GM23338 (cell line): ENCODE measurements around the gene RPA3. TPM values are rescaled to one million over a fixed set of nuclear protein-coding genes. Genes with fewer than 3 reads are reported as not detected.

Experiments
- ATAC-seq: fragments of 200-7000 bp; cut with Tn5 transposase; 3 replicates; pipeline ENCODE4 v1.9.1; 2020
- DNase-seq: peaks from one replicate; pipeline ENCODE4 v3.0.0-alpha.2; 2015; ENCODE audit warnings: low spot score
- H2AFZ ChIP-seq: fragments of 200-600 bp; sonication (generic); 2 replicates; pipeline ENCODE4 v1.8.0; 2016; ENCODE audit warnings: antibody characterized with exemption, mild to moderate bottlenecking, moderate library complexity
- H3F3A ChIP-seq: fragments of 200-600 bp; sonication (generic); replicated peaks from 2 replicates; pipeline ENCODE4 v1.8.0; 2017; ENCODE audit warnings: antibody characterized with exemption, mixed run types, low read depth
- H3K27ac ChIP-seq: fragments of 200-600 bp; sonication (generic); 2 replicates; pipeline ENCODE4 v1.6.1; 2016; ENCODE audit warnings: low read depth
- H3K27me3 ChIP-seq: fragments of 200-600 bp; sonication (generic); 2 replicates; pipeline ENCODE4 v1.8.0; 2016; ENCODE audit warnings: mild to moderate bottlenecking, mixed run types, moderate library complexity; ENCODE audit not compliant: insufficient read depth
- H3K36me3 ChIP-seq: fragments of 200-600 bp; sonication (generic); 2 replicates; pipeline ENCODE4 v1.8.0; 2016; ENCODE audit warnings: mild to moderate bottlenecking; ENCODE audit not compliant: insufficient read depth
- H3K4me1 ChIP-seq: fragments of 200-600 bp; sonication (generic); 2 replicates; pipeline ENCODE4 v1.8.0; 2016; ENCODE audit warnings: mild to moderate bottlenecking, moderate library complexity; ENCODE audit not compliant: insufficient read depth
- H3K4me2 ChIP-seq: fragments of 200-600 bp; sonication (generic); 2 replicates; pipeline ENCODE4 v1.7.1; 2017; ENCODE audit warnings: mixed run types
- H3K4me3 ChIP-seq: fragments of 200-600 bp; sonication (generic); 2 replicates; pipeline ENCODE4 v1.6.1; 2016; ENCODE audit warnings: mixed run types
- H3K79me2 ChIP-seq: fragments of 200-600 bp; sonication (generic); replicated peaks from 2 replicates; pipeline ENCODE4 v1.8.0; 2017; ENCODE audit warnings: mild to moderate bottlenecking; ENCODE audit not compliant: insufficient read depth
- H3K9me2 ChIP-seq: fragments of 200-600 bp; sonication (generic); 2 replicates; pipeline ENCODE4 v1.8.0; 2017; ENCODE audit not compliant: insufficient read depth
- H4K20me1 ChIP-seq: fragments of 200-600 bp; sonication (generic); replicated peaks from 2 replicates; pipeline ENCODE4 v1.8.0; 2017; ENCODE audit warnings: mild to moderate bottlenecking; ENCODE audit not compliant: insufficient read depth
- H3K27ac Mint-ChIP-seq: 2 replicates; pipeline ENCODE4 v1.8.0; 2020; ENCODE audit warnings: inconsistent platforms, mild to moderate bottlenecking, moderate library complexity, mixed read lengths
- H3K27me3 Mint-ChIP-seq: 3 replicates; pipeline ENCODE4 v1.8.0; 2022; ENCODE audit warnings: low read depth, mild to moderate bottlenecking, moderate library complexity, mixed read lengths, inconsistent platforms; ENCODE audit not compliant: insufficient read depth, poor library complexity
- H3K36me3 Mint-ChIP-seq: 3 replicates; pipeline ENCODE4 v1.8.0; 2021; ENCODE audit warnings: low read depth, mild to moderate bottlenecking, inconsistent platforms, moderate library complexity, mixed read lengths
- H3K4me1 Mint-ChIP-seq: 3 replicates; pipeline ENCODE4 v1.8.0; 2020; ENCODE audit warnings: mild to moderate bottlenecking, inconsistent platforms, mixed read lengths
- H3K4me3 Mint-ChIP-seq: 3 replicates; pipeline ENCODE4 v1.8.0; 2021; ENCODE audit warnings: moderate library complexity, mild to moderate bottlenecking, inconsistent platforms, mixed read lengths
- H3K9me3 Mint-ChIP-seq: 3 replicates; pipeline ENCODE4 v1.8.0; 2020; ENCODE audit warnings: moderate library complexity, mild to moderate bottlenecking, inconsistent platforms, mixed read lengths
- CREB1 ChIP-seq: fragments of 250-450 bp; sonication (Bioruptor Pico); IDR thresholded peaks from 2 replicates; pipeline ENCODE4 v1.5.0; 2020; ENCODE audit warnings: low read depth, mild to moderate bottlenecking, moderate library complexity
- ETS1 ChIP-seq: IDR thresholded peaks from 2 replicates; pipeline ENCODE4 v1.6.1; 2016; ENCODE audit warnings: antibody characterized with exemption
- EZH2 ChIP-seq: fragments of 200-600 bp; sonication (generic); IDR thresholded peaks from one replicate; pipeline ENCODE4 v1.8.0; 2017; ENCODE audit warnings: antibody characterized with exemption, mild to moderate bottlenecking, low read depth; ENCODE audit not compliant: unreplicated experiment
- JUNB ChIP-seq: IDR thresholded peaks from one replicate; pipeline ENCODE4 v1.6.1; 2016; ENCODE audit warnings: antibody characterized with exemption; ENCODE audit not compliant: unreplicated experiment
- NANOG ChIP-seq: IDR thresholded peaks from 2 replicates; pipeline ENCODE4 v1.6.1; 2016; ENCODE audit warnings: antibody characterized with exemption, borderline replicate concordance
- POLR2AphosphoS5 ChIP-seq: IDR thresholded peaks from 2 replicates; pipeline ENCODE4 v1.6.1; 2016; ENCODE audit warnings: antibody characterized with exemption, low read depth
- REST ChIP-seq: IDR thresholded peaks from one replicate; pipeline ENCODE4 v1.6.1; 2018; ENCODE audit warnings: antibody characterized with exemption; ENCODE audit not compliant: unreplicated experiment
- STAT1 ChIP-seq: IDR thresholded peaks from one replicate; pipeline ENCODE4 v1.6.1; 2016; ENCODE audit warnings: antibody characterized with exemption; ENCODE audit not compliant: unreplicated experiment
- ZNF114 ChIP-seq: fragments of 250-450 bp; sonication (Bioruptor Pico); IDR thresholded peaks from 2 replicates; pipeline ENCODE4 v1.5.0; 2020; ENCODE audit warnings: mild to moderate bottlenecking, moderate library complexity
- polyA plus RNA-seq: library from polyadenylated mRNA; unstranded; fragments of >200 nt; fragmentation: Nextera tagmentation; extraction: Ambion mirVana; gene quantifications from 2 replicates; pipeline ENCODE4 v1.2.1, GENCODE V29; 2016
- total RNA-seq: library from RNA; depleted of rRNA; stranded (reverse); fragments of >200 nt; shearing (Covaris generic); gene quantifications from 2 replicates; pipeline ENCODE4 v1.2.3, GENCODE V29; 2014
- TF ChIP-seq, protein P1 (sequence below): fragments of 250-450 bp; sonication (Bioruptor Pico); IDR thresholded peaks from 2 replicates; pipeline ENCODE4 v1.5.0; 2020; ENCODE audit warnings: mild to moderate bottlenecking, moderate library complexity

RPA3 gene
- total and polyA plus RNA-seq, 2 experiments from 2014 or later, result 74.9 to 287 TPM

- TF ChIP-seq REST (no peak), ETS1 (no peak), EZH2 (no peak), ZNF114 (CRISPR knock-in tag) (no peak), STAT1 (no peak), CREB1 (CRISPR knock-in tag) (no peak)
Measured at GRCh38 chr7:7651479-7651878, 66.9 kb downstream of the RPA3 start (continued).

GRCh38 chr7:7650682-7651206 is 67.7 kb downstream of the RPA3 start:
- no peak for TF ChIP-seq ETS1
- TF ChIP-seq POLR2AphosphoS5, result no peak
- no peak for TF ChIP-seq ZNF114 (CRISPR knock-in tag)
- no peak for TF ChIP-seq NANOG
- no peak for TF ChIP-seq JUNB
- TF ChIP-seq, protein P1, sequence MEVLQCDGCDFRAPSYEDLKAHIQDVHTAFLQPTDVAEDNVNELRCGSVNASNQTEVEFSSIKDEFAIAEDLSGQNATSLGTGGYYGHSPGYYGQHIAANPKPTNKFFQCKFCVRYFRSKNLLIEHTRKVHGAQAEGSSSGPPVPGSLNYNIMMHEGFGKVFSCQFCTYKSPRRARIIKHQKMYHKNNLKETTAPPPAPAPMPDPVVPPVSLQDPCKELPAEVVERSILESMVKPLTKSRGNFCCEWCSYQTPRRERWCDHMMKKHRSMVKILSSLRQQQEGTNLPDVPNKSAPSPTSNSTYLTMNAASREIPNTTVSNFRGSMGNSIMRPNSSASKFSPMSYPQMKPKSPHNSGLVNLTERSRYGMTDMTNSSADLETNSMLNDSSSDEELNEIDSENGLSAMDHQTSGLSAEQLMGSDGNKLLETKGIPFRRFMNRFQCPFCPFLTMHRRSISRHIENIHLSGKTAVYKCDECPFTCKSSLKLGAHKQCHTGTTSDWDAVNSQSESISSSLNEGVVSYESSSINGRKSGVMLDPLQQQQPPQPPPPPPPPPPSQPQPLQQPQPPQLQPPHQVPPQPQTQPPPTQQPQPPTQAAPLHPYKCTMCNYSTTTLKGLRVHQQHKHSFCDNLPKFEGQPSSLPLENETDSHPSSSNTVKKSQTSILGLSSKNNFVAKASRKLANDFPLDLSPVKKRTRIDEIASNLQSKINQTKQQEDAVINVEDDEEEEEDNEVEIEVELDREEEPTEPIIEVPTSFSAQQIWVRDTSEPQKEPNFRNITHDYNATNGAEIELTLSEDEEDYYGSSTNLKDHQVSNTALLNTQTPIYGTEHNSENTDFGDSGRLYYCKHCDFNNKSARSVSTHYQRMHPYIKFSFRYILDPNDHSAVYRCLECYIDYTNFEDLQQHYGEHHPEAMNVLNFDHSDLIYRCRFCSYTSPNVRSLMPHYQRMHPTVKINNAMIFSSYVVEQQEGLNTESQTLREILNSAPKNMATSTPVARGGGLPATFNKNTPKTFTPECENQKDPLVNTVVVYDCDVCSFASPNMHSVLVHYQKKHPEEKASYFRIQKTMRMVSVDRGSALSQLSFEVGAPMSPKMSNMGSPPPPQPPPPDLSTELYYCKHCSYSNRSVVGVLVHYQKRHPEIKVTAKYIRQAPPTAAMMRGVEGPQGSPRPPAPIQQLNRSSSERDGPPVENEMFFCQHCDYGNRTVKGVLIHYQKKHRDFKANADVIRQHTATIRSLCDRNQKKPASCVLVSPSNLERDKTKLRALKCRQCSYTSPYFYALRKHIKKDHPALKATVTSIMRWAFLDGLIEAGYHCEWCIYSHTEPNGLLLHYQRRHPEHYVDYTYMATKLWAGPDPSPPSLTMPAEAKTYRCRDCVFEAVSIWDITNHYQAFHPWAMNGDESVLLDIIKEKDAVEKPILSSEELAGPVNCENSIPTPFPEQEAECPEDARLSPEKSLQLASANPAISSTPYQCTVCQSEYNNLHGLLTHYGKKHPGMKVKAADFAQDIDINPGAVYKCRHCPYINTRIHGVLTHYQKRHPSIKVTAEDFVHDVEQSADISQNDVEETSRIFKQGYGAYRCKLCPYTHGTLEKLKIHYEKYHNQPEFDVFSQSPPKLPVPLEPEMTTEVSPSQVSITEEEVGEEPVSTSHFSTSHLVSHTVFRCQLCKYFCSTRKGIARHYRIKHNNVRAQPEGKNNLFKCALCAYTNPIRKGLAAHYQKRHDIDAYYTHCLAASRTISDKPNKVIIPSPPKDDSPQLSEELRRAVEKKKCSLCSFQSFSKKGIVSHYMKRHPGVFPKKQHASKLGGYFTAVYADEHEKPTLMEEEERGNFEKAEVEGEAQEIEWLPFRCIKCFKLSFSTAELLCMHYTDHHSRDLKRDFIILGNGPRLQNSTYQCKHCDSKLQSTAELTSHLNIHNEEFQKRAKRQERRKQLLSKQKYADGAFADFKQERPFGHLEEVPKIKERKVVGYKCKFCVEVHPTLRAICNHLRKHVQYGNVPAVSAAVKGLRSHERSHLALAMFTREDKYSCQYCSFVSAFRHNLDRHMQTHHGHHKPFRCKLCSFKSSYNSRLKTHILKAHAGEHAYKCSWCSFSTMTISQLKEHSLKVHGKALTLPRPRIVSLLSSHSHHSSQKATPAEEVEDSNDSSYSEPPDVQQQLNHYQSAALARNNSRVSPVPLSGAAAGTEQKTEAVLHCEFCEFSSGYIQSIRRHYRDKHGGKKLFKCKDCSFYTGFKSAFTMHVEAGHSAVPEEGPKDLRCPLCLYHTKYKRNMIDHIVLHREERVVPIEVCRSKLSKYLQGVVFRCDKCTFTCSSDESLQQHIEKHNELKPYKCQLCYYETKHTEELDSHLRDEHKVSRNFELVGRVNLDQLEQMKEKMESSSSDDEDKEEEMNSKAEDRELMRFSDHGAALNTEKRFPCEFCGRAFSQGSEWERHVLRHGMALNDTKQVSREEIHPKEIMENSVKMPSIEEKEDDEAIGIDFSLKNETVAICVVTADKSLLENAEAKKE (CRISPR knock-in tag), result no peak
- peaks cover 15% of the 10 kb centered on the region; the same call in 2 of the 3 replicates for H3K4me1 Mint-ChIP-seq
- ATAC-seq, result no peak

More at GRCh38 chr7:7650682-7651206, 67.7 kb downstream of the RPA3 start:
- no peak for DNase-seq
- no peak overlapping the region for H3K4me2 ChIP-seq
- peaks cover 51% of the 10 kb centered on the region for H3K79me2 ChIP-seq
- H2AFZ ChIP-seq, result no peak overlapping the region
- H3K27me3 ChIP-seq, result no peaks in the 10 kb centered on the region
- no peak overlapping the region for H3K4me3 ChIP-seq
- no peaks in the 10 kb centered on the region for H3K36me3 ChIP-seq
- H3K4me3 Mint-ChIP-seq, result no peak overlapping the region
- peaks cover 5% of the 10 kb centered on the region; the same call in 2 of the 3 replicates for H3K9me3 Mint-ChIP-seq
- no peaks in the 10 kb centered on the region for H3F3A ChIP-seq
- H3K4me1 ChIP-seq, result no peaks in the 10 kb centered on the region
- H3K36me3 Mint-ChIP-seq, result peaks cover 9% of the 10 kb centered on the region
- H3K9me2 ChIP-seq, result no peaks in the 10 kb centered on the region
- H3K27me3 Mint-ChIP-seq, result no peaks in the 10 kb centered on the region
- 0 out of 2 replicates have a peak, but pooled peaks cover 3% of the 10 kb centered on the region for H4K20me1 ChIP-seq
- no peak overlapping the region for H3K27ac ChIP-seq
- no peak overlapping the region for H3K27ac Mint-ChIP-seq
